Mesothelial cell of epicardium (in vitro differentiated cells): ENCODE results near the gene HCAR3. TPM values are rescaled to one million over a fixed set of nuclear protein-coding genes. Genes with fewer than 3 reads are reported as not detected.
A peak's percentile ranks its signal among the peaks of the same experiment; 100 is the strongest.
"Not testable (repeated sequence)": the region's sequence is repeated elsewhere in the genome, so short reads cannot be mapped to it uniquely, and the experiment has no call there.

Experiments used
- DNase-seq, 2 experiments: peaks; one replicate each; pipeline ENCODE4 v3.0.0; 2021; ENCODE audit warnings: low spot score in 2 of 2; ENCODE audit not compliant: unreplicated experiment in 2 of 2
- H3K27ac Mint-ChIP-seq: 2 replicates; pipeline ENCODE4 v1.8.0; 2021; ENCODE audit warnings: mixed read lengths
- H3K27me3 Mint-ChIP-seq: 2 replicates; pipeline ENCODE4 v1.8.0; 2021; ENCODE audit warnings: low read depth, mixed read lengths
- H3K36me3 Mint-ChIP-seq: 2 replicates; pipeline ENCODE4 v1.8.0; 2021; ENCODE audit warnings: mixed read lengths
- H3K4me1 Mint-ChIP-seq: 2 replicates; pipeline ENCODE4 v1.8.0; 2021; ENCODE audit warnings: mixed read lengths
- H3K4me3 Mint-ChIP-seq: 2 replicates; pipeline ENCODE4 v1.8.0; 2021; ENCODE audit warnings: mild to moderate bottlenecking, moderate library complexity, mixed read lengths
- H3K9me3 Mint-ChIP-seq: 2 replicates; pipeline ENCODE4 v1.8.0; 2021; ENCODE audit warnings: mixed read lengths
- total RNA-seq: library from RNA; stranded (reverse); gene quantifications from 3 replicates; pipeline ENCODE4 v1.2.1, GENCODE V29; 2021
- TF ChIP-seq, protein P1 (sequence below): fragments of 200-600 bp; sonication (generic); IDR thresholded peaks from one replicate; pipeline ENCODE4 v1.5.0; 2021; ENCODE audit warnings: antibody characterized with exemption; ENCODE audit not compliant: unreplicated experiment

The HCAR3 gene
- total RNA-seq, 1 donor from 2014 or later, result 1.1 TPM

DNA sequence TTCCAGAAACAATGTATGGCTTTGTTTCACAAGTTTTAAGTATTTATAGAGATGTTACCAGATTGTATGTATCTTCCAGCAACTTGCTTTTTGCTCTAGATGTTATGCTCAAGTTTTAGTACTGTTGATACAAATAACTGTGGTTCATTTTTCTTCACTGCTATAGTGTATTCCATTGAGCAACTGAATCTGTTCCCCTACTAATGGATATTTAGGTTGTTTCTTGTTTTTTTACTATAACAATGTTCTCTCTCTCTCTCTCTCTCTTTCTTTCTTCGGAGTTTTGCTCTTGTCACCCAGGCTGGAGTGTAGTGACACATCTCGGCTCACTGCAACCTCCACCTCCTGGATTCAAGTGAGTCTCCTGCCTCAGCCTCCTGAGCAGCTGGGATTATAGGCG lies 30.1 kb downstream of the HCAR3 start:
- no peaks in the 10 kb centered on the region for H3K9me3 Mint-ChIP-seq
- TF ChIP-seq, protein P1, sequence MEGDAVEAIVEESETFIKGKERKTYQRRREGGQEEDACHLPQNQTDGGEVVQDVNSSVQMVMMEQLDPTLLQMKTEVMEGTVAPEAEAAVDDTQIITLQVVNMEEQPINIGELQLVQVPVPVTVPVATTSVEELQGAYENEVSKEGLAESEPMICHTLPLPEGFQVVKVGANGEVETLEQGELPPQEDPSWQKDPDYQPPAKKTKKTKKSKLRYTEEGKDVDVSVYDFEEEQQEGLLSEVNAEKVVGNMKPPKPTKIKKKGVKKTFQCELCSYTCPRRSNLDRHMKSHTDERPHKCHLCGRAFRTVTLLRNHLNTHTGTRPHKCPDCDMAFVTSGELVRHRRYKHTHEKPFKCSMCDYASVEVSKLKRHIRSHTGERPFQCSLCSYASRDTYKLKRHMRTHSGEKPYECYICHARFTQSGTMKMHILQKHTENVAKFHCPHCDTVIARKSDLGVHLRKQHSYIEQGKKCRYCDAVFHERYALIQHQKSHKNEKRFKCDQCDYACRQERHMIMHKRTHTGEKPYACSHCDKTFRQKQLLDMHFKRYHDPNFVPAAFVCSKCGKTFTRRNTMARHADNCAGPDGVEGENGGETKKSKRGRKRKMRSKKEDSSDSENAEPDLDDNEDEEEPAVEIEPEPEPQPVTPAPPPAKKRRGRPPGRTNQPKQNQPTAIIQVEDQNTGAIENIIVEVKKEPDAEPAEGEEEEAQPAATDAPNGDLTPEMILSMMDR, result no peak
- H3K4me1 Mint-ChIP-seq, result peaks cover 6% of the 10 kb centered on the region
- peak overlapping the region; percentile 89 for H3K27ac Mint-ChIP-seq
- H3K27me3 Mint-ChIP-seq, result no peaks in the 10 kb centered on the region
- no peak for DNase-seq
- H3K4me3 Mint-ChIP-seq, result no peak overlapping the region
- no peaks in the 10 kb centered on the region for H3K36me3 Mint-ChIP-seq

DNA sequence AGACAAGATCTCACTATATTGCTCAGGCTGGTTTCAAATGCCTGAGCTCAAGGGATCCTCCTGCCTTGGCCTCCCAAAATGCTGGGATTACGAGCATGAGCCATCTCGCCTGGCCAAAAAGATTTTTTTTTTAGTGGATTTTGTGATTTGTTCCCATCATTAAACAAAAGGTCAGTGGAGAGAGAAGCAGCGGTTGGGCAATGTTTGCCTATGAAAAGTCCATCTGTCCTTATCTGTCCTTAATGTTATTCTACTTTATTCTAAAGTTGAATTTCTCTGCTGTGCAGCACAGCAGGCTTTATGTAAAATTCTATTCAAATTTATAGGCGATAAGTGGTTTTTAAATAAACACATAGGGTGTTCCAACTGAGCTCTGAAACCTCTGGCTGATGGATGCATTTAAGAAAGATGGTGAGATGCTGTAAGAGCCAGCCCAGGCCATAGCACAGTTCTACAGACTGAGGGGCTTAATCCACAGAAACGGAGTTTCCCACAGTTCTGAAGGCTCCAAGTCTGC lies 32.3 kb downstream of the HCAR3 start:
- Mint-ChIP-seq H3K4me3 (no peak overlapping the region), H3K27ac (no peak overlapping the region)

DNA sequence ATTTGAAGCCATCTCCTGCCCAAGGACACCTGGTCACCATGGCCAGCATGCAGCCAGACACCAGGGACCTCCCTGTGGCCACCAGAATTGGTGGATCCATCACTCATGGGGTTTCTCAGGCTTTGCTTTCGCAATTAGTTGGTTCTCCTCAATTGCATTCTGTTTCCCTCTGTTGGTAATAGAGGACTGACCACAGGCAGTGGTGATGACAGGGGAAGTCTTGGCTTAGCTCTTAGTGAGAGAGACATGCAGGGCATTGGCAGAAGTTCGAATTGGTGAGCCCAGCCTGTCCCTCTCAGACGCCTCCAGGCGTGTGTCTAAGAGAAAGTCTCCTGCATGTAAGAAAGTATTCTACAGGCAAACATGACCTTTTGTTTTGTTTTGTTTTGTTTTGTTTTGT lies 34.8 kb downstream of the HCAR3 start:
- H3K27me3 Mint-ChIP-seq, result no peaks in the 10 kb centered on the region
- H3K4me1 Mint-ChIP-seq, result peaks cover 16% of the 10 kb centered on the region
- H3K36me3 Mint-ChIP-seq, result no peaks in the 10 kb centered on the region
- TF ChIP-seq, protein P1, result no peak
- H3K4me3 Mint-ChIP-seq, result no peak overlapping the region
- no peak for DNase-seq
- no peaks in the 10 kb centered on the region for H3K9me3 Mint-ChIP-seq
- H3K27ac Mint-ChIP-seq, result peak overlapping the region; percentile 25

More for the DNA sequence above, 32.3 kb downstream of the HCAR3 start:
- Mint-ChIP-seq H3K36me3 (no peaks in the 10 kb centered on the region), H3K9me3 (no peaks in the 10 kb centered on the region), H3K27me3 (no peaks in the 10 kb centered on the region), H3K4me1 (peaks cover 10% of the 10 kb centered on the region)
- TF ChIP-seq, protein P1, result no peak
- DNase-seq, result no peak

- H3K4me3 Mint-ChIP-seq, H3K36me3 Mint-ChIP-seq, H3K9me3 Mint-ChIP-seq, H3K27me3 Mint-ChIP-seq, H3K27ac Mint-ChIP-seq, DNase-seq: not testable (repeated sequence)
- peaks cover 16% of the 10 kb centered on the region for H3K4me1 Mint-ChIP-seq
Observed at GRCh38 chr12:122680989-122681388, 35.6 kb downstream of the HCAR3 start.

- DNase-seq, H3K9me3 Mint-ChIP-seq, H3K36me3 Mint-ChIP-seq, H3K4me3 Mint-ChIP-seq, H3K27ac Mint-ChIP-seq, H3K27me3 Mint-ChIP-seq: not testable (repeated sequence)
- H3K4me1 Mint-ChIP-seq, result peaks cover 23% of the 10 kb centered on the region
Observed at GRCh38 chr12:122676781-122677180, 39.8 kb downstream of the HCAR3 start.

- not testable (repeated sequence) for H3K27ac Mint-ChIP-seq, DNase-seq, H3K9me3 Mint-ChIP-seq, H3K27me3 Mint-ChIP-seq, H3K4me3 Mint-ChIP-seq, H3K36me3 Mint-ChIP-seq
- H3K4me1 Mint-ChIP-seq, result peaks cover 23% of the 10 kb centered on the region
Observed at GRCh38 chr12:122676015-122676414, 40.6 kb downstream of the HCAR3 start.

DNA sequence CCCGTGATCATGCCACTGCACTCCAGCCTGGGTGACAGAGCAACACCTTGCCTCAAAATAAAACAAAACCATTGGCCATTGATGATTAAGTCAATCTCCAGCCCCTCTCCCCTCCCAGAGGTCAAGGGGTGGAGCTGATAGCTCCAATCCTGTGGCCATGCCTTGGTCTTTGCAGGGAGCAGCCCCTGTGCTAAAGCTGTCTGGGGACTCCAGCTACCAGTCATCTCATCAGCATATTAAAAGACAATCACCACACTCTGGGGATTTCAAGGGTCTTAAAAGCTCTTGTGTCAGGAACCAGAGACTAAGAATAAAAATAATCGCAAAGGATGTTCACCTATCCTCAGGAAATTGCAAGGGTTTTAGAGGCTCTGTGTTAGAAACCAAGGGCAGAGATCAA lies 44.1 kb downstream of the HCAR3 start:
- no peak overlapping the region for H3K27ac Mint-ChIP-seq
- DNase-seq, result no peak

More for the DNA sequence above, 44.1 kb downstream of the HCAR3 start:
- Mint-ChIP-seq H3K9me3 (no peaks in the 10 kb centered on the region), H3K36me3 (no peaks in the 10 kb centered on the region), H3K4me1 (peaks cover 10% of the 10 kb centered on the region), H3K27me3 (no peaks in the 10 kb centered on the region), H3K4me3 (no peak overlapping the region)
- TF ChIP-seq, protein P1, result no peak
